ENCODE measurements around the gene TPPP.

Gene TPPP

DNA sequence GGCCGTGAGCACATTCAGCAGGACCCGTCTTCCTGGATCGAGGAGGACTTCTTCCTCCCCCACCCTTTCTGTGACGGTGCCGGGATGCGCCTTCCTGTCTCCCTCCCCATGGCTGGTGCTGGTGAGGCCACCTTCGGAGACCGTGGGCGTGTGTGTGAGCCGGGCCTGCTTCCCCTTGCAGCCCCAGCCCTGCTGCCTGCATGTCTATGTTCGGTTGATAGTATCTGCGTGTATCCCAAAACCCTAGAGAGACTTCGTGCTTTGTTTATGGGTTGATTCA, 68.3 kb downstream of the TPPP start:
- Histone ChIP-seq H3K79me2 (ENCODE audit: insufficient read depth, low read length) (no peaks in the 10 kb centered on the region), H2AFZ (ENCODE audit: low read length) (no peak overlapping the region), H3K9me3 (ENCODE audit: insufficient read depth, low read depth, low read length) (no peaks in the 10 kb centered on the region), H3K36me3 (ENCODE audit: insufficient read depth, low read length) (peaks cover 55% of the 10 kb centered on the region), H3K9me2 (replicated peaks; ENCODE audit: low read depth, low read length) (no peaks in the 10 kb centered on the region), H4K20me1 (ENCODE audit: insufficient read depth, low read length, poor library complexity, severe bottlenecking) (no peaks in the 10 kb centered on the region), H3F3A (ENCODE audit: low read depth) (no peaks in the 10 kb centered on the region), H3K27me3 (ENCODE audit: insufficient read depth, low read length, poor library complexity, severe bottlenecking) (no peaks in the 10 kb centered on the region), H3K4me1 (ENCODE audit: insufficient read depth, low read length, poor library complexity, severe bottlenecking) (no peaks in the 10 kb centered on the region), H3K9ac (ENCODE audit: low read depth, low read length, poor library complexity, severe bottlenecking) (no peak overlapping the region), H3K4me3 (ENCODE audit: low read length, poor library complexity, severe bottlenecking) (no peak overlapping the region), H3K4me2 (ENCODE audit: low read depth, low read length, poor library complexity, severe bottlenecking) (no peak overlapping the region)
- TF ChIP-seq, protein P1, sequence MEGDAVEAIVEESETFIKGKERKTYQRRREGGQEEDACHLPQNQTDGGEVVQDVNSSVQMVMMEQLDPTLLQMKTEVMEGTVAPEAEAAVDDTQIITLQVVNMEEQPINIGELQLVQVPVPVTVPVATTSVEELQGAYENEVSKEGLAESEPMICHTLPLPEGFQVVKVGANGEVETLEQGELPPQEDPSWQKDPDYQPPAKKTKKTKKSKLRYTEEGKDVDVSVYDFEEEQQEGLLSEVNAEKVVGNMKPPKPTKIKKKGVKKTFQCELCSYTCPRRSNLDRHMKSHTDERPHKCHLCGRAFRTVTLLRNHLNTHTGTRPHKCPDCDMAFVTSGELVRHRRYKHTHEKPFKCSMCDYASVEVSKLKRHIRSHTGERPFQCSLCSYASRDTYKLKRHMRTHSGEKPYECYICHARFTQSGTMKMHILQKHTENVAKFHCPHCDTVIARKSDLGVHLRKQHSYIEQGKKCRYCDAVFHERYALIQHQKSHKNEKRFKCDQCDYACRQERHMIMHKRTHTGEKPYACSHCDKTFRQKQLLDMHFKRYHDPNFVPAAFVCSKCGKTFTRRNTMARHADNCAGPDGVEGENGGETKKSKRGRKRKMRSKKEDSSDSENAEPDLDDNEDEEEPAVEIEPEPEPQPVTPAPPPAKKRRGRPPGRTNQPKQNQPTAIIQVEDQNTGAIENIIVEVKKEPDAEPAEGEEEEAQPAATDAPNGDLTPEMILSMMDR (conservative IDR thresholded peaks at IDR 0.05; ENCODE audit: low read length) = no peak
- TF ChIP-seq EZH2phosphoT487 (IDR thresholded peaks at IDR 0.05; ENCODE audit: borderline replicate concordance) = no peak

DNA sequence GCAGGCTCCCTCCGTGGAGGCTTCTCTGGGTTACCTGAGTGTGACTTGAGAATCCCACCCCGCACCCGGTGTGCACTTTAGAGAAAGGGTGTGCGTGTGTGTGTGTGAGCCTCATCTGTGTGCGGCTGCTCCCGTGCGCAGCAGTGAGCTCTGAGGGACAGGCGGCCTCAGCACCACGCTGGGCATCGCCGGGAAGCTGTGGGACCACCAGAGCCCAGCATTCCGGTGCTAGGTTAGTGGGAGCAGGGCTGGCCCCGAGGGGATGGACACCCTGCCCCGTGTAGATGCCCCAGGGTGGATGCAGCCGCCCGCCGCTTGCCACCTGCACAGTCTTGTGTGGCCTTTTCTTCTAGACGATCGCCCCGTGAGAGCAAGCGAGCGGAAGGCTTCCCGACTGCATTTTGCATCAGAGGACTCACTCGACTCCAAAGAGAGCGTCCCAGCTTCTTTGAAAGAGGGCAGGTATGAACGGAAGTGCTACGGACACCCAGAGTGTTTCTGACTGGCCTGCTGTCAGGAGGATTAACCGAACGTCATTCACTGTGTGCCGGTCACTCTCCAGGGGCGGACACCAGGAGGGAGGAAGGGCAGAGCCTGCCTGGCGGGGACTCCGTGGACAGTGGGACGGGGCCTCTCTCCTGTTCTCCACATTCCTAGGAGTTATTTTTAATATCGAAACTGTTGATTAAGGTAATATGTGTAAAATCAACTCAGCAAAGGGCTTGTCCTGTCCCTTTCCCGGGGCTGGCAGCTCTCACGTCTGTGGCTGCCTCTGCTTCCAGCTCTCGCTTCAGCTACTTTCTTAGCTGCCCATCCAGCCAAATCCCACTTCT, 68.8 kb downstream of the TPPP start:
- H3F3A ChIP-seq (ENCODE audit: low read depth) = no peaks in the 10 kb centered on the region
- H3K9ac ChIP-seq (ENCODE audit: low read depth, low read length, poor library complexity, severe bottlenecking) = no peak overlapping the region
- H3K79me2 ChIP-seq (ENCODE audit: insufficient read depth, low read length) = no peaks in the 10 kb centered on the region
- H2AFZ ChIP-seq (ENCODE audit: low read length) = no peak overlapping the region
- no peak overlapping the region for H3K4me2 ChIP-seq (ENCODE audit: low read depth, low read length, poor library complexity, severe bottlenecking)
- no peaks in the 10 kb centered on the region for H3K4me1 ChIP-seq (ENCODE audit: insufficient read depth, low read length, poor library complexity, severe bottlenecking)
- H3K9me2 ChIP-seq (replicated peaks; ENCODE audit: low read depth, low read length) = no peaks in the 10 kb centered on the region
- H4K20me1 ChIP-seq (ENCODE audit: insufficient read depth, low read length, poor library complexity, severe bottlenecking) = no peaks in the 10 kb centered on the region
- peaks cover 61% of the 10 kb centered on the region for H3K36me3 ChIP-seq (ENCODE audit: insufficient read depth, low read length)
- no peaks in the 10 kb centered on the region for H3K27me3 ChIP-seq (ENCODE audit: insufficient read depth, low read length, poor library complexity, severe bottlenecking)
- no peak for TF ChIP-seq EZH2phosphoT487 (IDR thresholded peaks at IDR 0.05; ENCODE audit: borderline replicate concordance)
- no peaks in the 10 kb centered on the region for H3K9me3 ChIP-seq (ENCODE audit: insufficient read depth, low read depth, low read length)
- H3K4me3 ChIP-seq (ENCODE audit: low read length, poor library complexity, severe bottlenecking) = no peak overlapping the region

DNA sequence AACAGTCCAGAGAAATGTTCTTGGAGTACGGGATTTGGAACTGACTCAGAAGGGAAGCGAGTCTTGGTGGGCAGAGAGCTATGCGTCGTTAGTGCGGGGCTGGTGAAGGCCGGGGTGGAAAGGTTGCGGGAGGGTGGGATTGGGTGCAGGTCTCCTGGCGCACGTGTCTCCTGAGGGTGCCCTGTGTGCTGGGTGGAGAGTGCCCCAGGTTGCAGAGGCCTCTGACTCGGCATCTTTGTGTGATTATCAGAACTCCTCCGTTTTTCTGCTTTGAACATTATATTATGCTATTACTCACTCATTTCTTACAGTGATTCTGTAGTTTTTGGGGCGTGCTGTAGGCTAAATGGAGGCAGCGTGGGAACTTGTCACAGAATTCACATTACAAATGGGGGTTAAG, 69.6 kb downstream of the TPPP start:
- no peaks in the 10 kb centered on the region for H3K9me3 ChIP-seq (ENCODE audit: insufficient read depth, low read depth, low read length)
- H3K9ac ChIP-seq (ENCODE audit: low read depth, low read length, poor library complexity, severe bottlenecking) = no peak overlapping the region
- H3F3A ChIP-seq (ENCODE audit: low read depth) = no peaks in the 10 kb centered on the region
- H3K79me2 ChIP-seq (ENCODE audit: insufficient read depth, low read length) = no peaks in the 10 kb centered on the region
- TF ChIP-seq, protein P1 (conservative IDR thresholded peaks at IDR 0.05; ENCODE audit: low read length) = no peak
- no peak for TF ChIP-seq EZH2phosphoT487 (IDR thresholded peaks at IDR 0.05; ENCODE audit: borderline replicate concordance)
- no peaks in the 10 kb centered on the region for H3K9me2 ChIP-seq (replicated peaks; ENCODE audit: low read depth, low read length)
- no peak overlapping the region for H2AFZ ChIP-seq (ENCODE audit: low read length)
- H3K27me3 ChIP-seq (ENCODE audit: insufficient read depth, low read length, poor library complexity, severe bottlenecking) = no peaks in the 10 kb centered on the region
- H3K4me2 ChIP-seq (ENCODE audit: low read depth, low read length, poor library complexity, severe bottlenecking) = no peak overlapping the region
- H4K20me1 ChIP-seq (ENCODE audit: insufficient read depth, low read length, poor library complexity, severe bottlenecking) = no peaks in the 10 kb centered on the region
- no peak overlapping the region for H3K4me3 ChIP-seq (ENCODE audit: low read length, poor library complexity, severe bottlenecking)
- peaks cover 61% of the 10 kb centered on the region for H3K36me3 ChIP-seq (ENCODE audit: insufficient read depth, low read length)
- no peaks in the 10 kb centered on the region for H3K4me1 ChIP-seq (ENCODE audit: insufficient read depth, low read length, poor library complexity, severe bottlenecking)

Measured in Loucy (cell line).